HepG2 (cell line): ENCODE results near the gene SIRT7. TPM values are rescaled to one million over a fixed set of nuclear protein-coding genes. Genes with fewer than 3 reads are reported as not detected.

Experiments used
- AGO1 ChIP-seq: fragments of 200-400 bp; formaldehyde crosslinking; IDR thresholded peaks from 2 replicates; pipeline ENCODE4 v1.6.1; 2017; ENCODE audit warnings: mild to moderate bottlenecking, low read depth, low read length, moderate library complexity; ENCODE audit not compliant: poor library complexity, severe bottlenecking
- ARNT2 ChIP-seq: sonication (generic); formaldehyde crosslinking; IDR thresholded peaks from 2 replicates; pipeline ENCODE4 v1.8.0; 2022; ENCODE audit warnings: mild to moderate bottlenecking, low read depth, missing genetic modification reagents, moderate library complexity
- DNMT1 ChIP-seq: sonication (generic); formaldehyde crosslinking; IDR thresholded peaks from 2 replicates; pipeline ENCODE4 v1.5.1; 2020; ENCODE audit warnings: mild to moderate bottlenecking, missing genetic modification reagents
- HNRNPH1 ChIP-seq: fragments of 200-400 bp; formaldehyde crosslinking; optimal IDR thresholded peaks from 2 replicates; pipeline ENCODE3; 2017; ENCODE audit warnings: mild to moderate bottlenecking, low read depth, low read length
- HOXA9 ChIP-seq: sonication (generic); formaldehyde crosslinking; IDR thresholded peaks from 2 replicates; pipeline ENCODE4 v1.8.1; 2022; ENCODE audit warnings: missing genetic modification reagents, mild to moderate bottlenecking, moderate library complexity, borderline replicate concordance
- KLF13 ChIP-seq: sonication (generic); formaldehyde crosslinking; IDR thresholded peaks from 2 replicates; pipeline ENCODE4 v1.4.0; 2020; ENCODE audit warnings: mild to moderate bottlenecking, missing genetic modification reagents
- NR2F2 ChIP-seq: IDR thresholded peaks from 2 replicates; pipeline ENCODE4 v1.6.1; 2012; ENCODE audit warnings: low read depth, inconsistent platforms, borderline replicate concordance
- PAF1 ChIP-seq: IDR thresholded peaks from 2 replicates; pipeline ENCODE4 v1.6.1; 2016; ENCODE audit warnings: missing genetic modification reagents, missing compliant biosample characterization
- POLR2AphosphoS5 ChIP-seq: IDR thresholded peaks from 2 replicates; pipeline ENCODE4 v1.6.1; 2012; ENCODE audit warnings: low read depth, low read length
- SAFB2 ChIP-seq: sonication (generic); formaldehyde crosslinking; IDR thresholded peaks from 2 replicates; pipeline ENCODE4 v1.5.1; 2020; ENCODE audit warnings: missing genetic modification reagents, low read depth, mild to moderate bottlenecking, borderline replicate concordance
- SNAPC2 ChIP-seq: sonication (generic); formaldehyde crosslinking; IDR thresholded peaks from 2 replicates; pipeline ENCODE4 v1.8.1; 2022; ENCODE audit warnings: mild to moderate bottlenecking, missing genetic modification reagents
- SRY ChIP-seq: sonication (generic); formaldehyde crosslinking; IDR thresholded peaks from 2 replicates; pipeline ENCODE4 v1.8.0; 2022; ENCODE audit warnings: mild to moderate bottlenecking, missing genetic modification reagents
- TERF1 ChIP-seq: sonication (generic); formaldehyde crosslinking; IDR thresholded peaks from 2 replicates; pipeline ENCODE4 v1.8.0; 2022; ENCODE audit warnings: mild to moderate bottlenecking, missing genetic modification reagents, moderate library complexity
- THAP9 ChIP-seq: sonication (generic); formaldehyde crosslinking; IDR thresholded peaks from 2 replicates; pipeline ENCODE4; 2020; ENCODE audit warnings: missing genetic modification reagents, mild to moderate bottlenecking, borderline replicate concordance
- TOPORS ChIP-seq: sonication (generic); formaldehyde crosslinking; IDR thresholded peaks from 2 replicates; pipeline ENCODE4 v1.8.0; 2023; ENCODE audit warnings: mild to moderate bottlenecking, missing genetic modification reagents
- ZFP90 ChIP-seq: sonication (generic); formaldehyde crosslinking; IDR thresholded peaks from 2 replicates; pipeline ENCODE4 v1.8.0; 2022; ENCODE audit warnings: missing genetic modification reagents, mild to moderate bottlenecking, inconsistent platforms, borderline replicate concordance
- ZHX1 ChIP-seq: sonication (generic); formaldehyde crosslinking; IDR thresholded peaks from 2 replicates; pipeline ENCODE4 v1.8.1; 2022; ENCODE audit warnings: low read depth, mild to moderate bottlenecking, missing genetic modification reagents
- ZNF343 ChIP-seq: sonication (generic); formaldehyde crosslinking; IDR thresholded peaks from 2 replicates; pipeline ENCODE4 v1.4.0; 2020; ENCODE audit warnings: mild to moderate bottlenecking, missing genetic modification reagents
- ZSCAN30 ChIP-seq: sonication (generic); formaldehyde crosslinking; IDR thresholded peaks from 2 replicates; pipeline ENCODE4 v1.5.0; 2020; ENCODE audit warnings: mild to moderate bottlenecking, missing genetic modification reagents
- polyA plus RNA-seq, 8 experiments: library from polyadenylated mRNA; depleted of rRNA in 3 of 8; stranded (reverse) in 7 of 8; unstranded in 1 of 8; fragments of >200 nt; fragmentation: Illumina TruSeq in 4 of 8; extraction: Trizol in 4 of 8; gene quantifications; 2 replicates each; pipeline versions ENCODE4 v1.2.1 to v1.2.3, GENCODE V29; 2011 to 2016; ENCODE audit warnings: low read depth in 4 of 8, missing spikeins in 1 of 8, mixed read lengths in 1 of 8; ENCODE audit not compliant: insufficient read depth in 1 of 8
- total RNA-seq, 5 experiments: library from RNA; depleted of rRNA; stranded (reverse); fragments of >200 nt; fragmentation: Illumina TruSeq; extraction: Trizol; gene quantifications; 2 replicates each; pipeline ENCODE4 v1.2.3, GENCODE V29; 2016; ENCODE audit warnings: low read depth in 1 of 5

SIRT7 gene
- total and polyA plus RNA-seq, 2 of the 13 experiments (the other 11 are each of a cell fraction or from before 2014, with no cell fraction given): 8.3 to 24.8 TPM

- TF ChIP-seq HOXA9: no peak
- 0 out of 2 replicates have a peak, but pooled peaks have one; percentile 1 for TF ChIP-seq ARNT2 (CRISPR knock-in tag)
- TF ChIP-seq AGO1: peak; percentile 99
- TF ChIP-seq THAP9 (CRISPR knock-in tag): 0 out of 2 replicates have a peak, but pooled peaks have one; percentile 10
- peak; percentile 51; the same call in 1 of the 2 replicates for TF ChIP-seq KLF13 (CRISPR knock-in tag)
- no peak for TF ChIP-seq SAFB2 (CRISPR knock-in tag)
- TF ChIP-seq ZNF343 (CRISPR knock-in tag): 0 out of 2 replicates have a peak, but pooled peaks have one; percentile 48
- peak; percentile 21 for TF ChIP-seq HNRNPH1
- peak; percentile 41; the same call in 1 of the 2 replicates for TF ChIP-seq NR2F2
- TF ChIP-seq PAF1 (CRISPR knock-in tag): peak; percentile 23
- TF ChIP-seq SRY (CRISPR knock-in tag): 0 out of 2 replicates have a peak, but pooled peaks have one; percentile 43
- no peak for TF ChIP-seq ZHX1
- TF ChIP-seq ZSCAN30 (CRISPR knock-in tag): 0 out of 2 replicates have a peak, but pooled peaks have one; percentile 45
- no peak for TF ChIP-seq ZFP90 (CRISPR knock-in tag)
- 0 out of 2 replicates have a peak, but pooled peaks have one; percentile 29 for TF ChIP-seq TERF1 (CRISPR knock-in tag)
- 0 out of 2 replicates have a peak, but pooled peaks have one; percentile 52 for TF ChIP-seq SNAPC2 (CRISPR knock-in tag)
- no peak for TF ChIP-seq DNMT1
- peak; percentile 61 for TF ChIP-seq POLR2AphosphoS5
- 0 out of 2 replicates have a peak, but pooled peaks have one; percentile 42 for TF ChIP-seq TOPORS (CRISPR knock-in tag)
These were observed 13.8 kb upstream of the SIRT7 start (continued) for GRCh38 chr17:81931557-81932332.
